ENCODE data around the gene REP15.
A peak's percentile ranks its signal among the peaks of the same experiment; 100 is the strongest.
"Not testable (repeated sequence)": the region's sequence is repeated elsewhere in the genome, so short reads cannot be mapped to it uniquely, and the experiment has no call there.

The REP15 gene

GRCh38 chr12:27696293-27696652 lies at the start of gene REP15:
Gene REP15, plus strand, starts transcription at chr12:27696447. Its CDS starts 116 bp downstream, at chr12:27696563.
- DNase-seq (ENCODE audit: low read depth, low spot score): no peak
- ChIA-PET POLR2A (no interaction called here), CTCF (interaction anchor here (1.7 kb wide), 1 partner anchor 312 kb away, joined by 5 read pairs; no protein-coding TSS in a partner anchor)
- H3K4me3 ChIP-seq (ENCODE audit: low read depth, low read length): no peak within 1 kb of the TSS
- no peak for TF ChIP-seq CTCF (IDR thresholded peaks at IDR 0.05; ENCODE audit: insufficient read depth, low read length, missing control alignments)

- DNase-seq (ENCODE audit: low read depth, low spot score): no peak
- no peak overlapping the region for H3K4me3 ChIP-seq (ENCODE audit: low read depth, low read length)
- no peak for TF ChIP-seq CTCF (IDR thresholded peaks at IDR 0.05; ENCODE audit: insufficient read depth, low read length, missing control alignments)
- ChIA-PET POLR2A (no interaction called here), CTCF (interaction anchor here (1.8 to 4.8 kb wide), 4 partner anchors 9 to 228 kb away, joined by 6 to 59 read pairs (median 22); no protein-coding TSS in a partner anchor)
These were observed 46.2 kb upstream of the REP15 start for GRCh38 chr12:27650011-27650410.

- no peak for TF ChIP-seq CTCF (IDR thresholded peaks at IDR 0.05; ENCODE audit: insufficient read depth, low read length, missing control alignments)
- CTCF ChIA-PET: interaction anchor here (1.8 to 4.8 kb wide), 4 partner anchors 10 to 229 kb away, joined by 6 to 59 read pairs (median 22); no protein-coding TSS in a partner anchor
- no peak overlapping the region for H3K4me3 ChIP-seq (ENCODE audit: low read depth, low read length)
- POLR2A ChIA-PET: no interaction called here
- no peak for DNase-seq (ENCODE audit: low read depth, low spot score)
These were observed 45.0 kb upstream of the REP15 start for GRCh38 chr12:27651201-27651600.

GRCh38 chr12:27652174-27652763 lies 44.0 kb upstream of the REP15 start:
- TF ChIP-seq CTCF (IDR thresholded peaks at IDR 0.05; ENCODE audit: insufficient read depth, low read length, missing control alignments): peak; percentile 74
- peak; percentile 41 for DNase-seq (ENCODE audit: low read depth, low spot score)
- no peak overlapping the region for H3K4me3 ChIP-seq (ENCODE audit: low read depth, low read length)
- POLR2A ChIA-PET: no interaction called here
- CTCF ChIA-PET: interaction anchor here (0.6 to 4.8 kb wide), 43 partner anchors 8 to 332 kb away, joined by 3 to 59 read pairs (median 3); no protein-coding TSS in a partner anchor

GRCh38 chr12:27653661-27654060 lies 42.6 kb upstream of the REP15 start:
- DNase-seq (ENCODE audit: low read depth, low spot score): no peak
- TF ChIP-seq CTCF (IDR thresholded peaks at IDR 0.05; ENCODE audit: insufficient read depth, low read length, missing control alignments): no peak
- POLR2A ChIA-PET: no interaction called here
- H3K4me3 ChIP-seq (ENCODE audit: low read depth, low read length): no peak overlapping the region
- CTCF ChIA-PET: interaction anchor here (0.7 to 4.8 kb wide), 10 partner anchors 9 to 271 kb away, joined by 3 to 59 read pairs (median 6); no protein-coding TSS in a partner anchor

GRCh38 chr12:27655476-27655875 lies 40.8 kb upstream of the REP15 start:
- CTCF ChIA-PET: interaction anchor here (1.2 to 1.7 kb wide), 4 partner anchors 42 to 232 kb away, joined by 3 to 6 read pairs (median 4); no protein-coding TSS in a partner anchor
- POLR2A ChIA-PET; DNase-seq (ENCODE audit: low read depth, low spot score); H3K4me3 ChIP-seq (ENCODE audit: low read depth, low read length): not testable (repeated sequence)

- H3K4me3 ChIP-seq (ENCODE audit: low read depth, low read length): no peak overlapping the region
- DNase-seq (ENCODE audit: low read depth, low spot score): no peak
- no peak for TF ChIP-seq CTCF (IDR thresholded peaks at IDR 0.05; ENCODE audit: insufficient read depth, low read length, missing control alignments)
- CTCF ChIA-PET: interaction anchor here (0.7 kb wide), 1 partner anchor 216 kb away, joined by 3 read pairs; no protein-coding TSS in a partner anchor
- POLR2A ChIA-PET: no interaction called here
These were observed 39.0 kb upstream of the REP15 start for GRCh38 chr12:27657296-27657695.
